Activated CD4-positive, alpha-beta memory T cell treated with anti-CD3 and anti-CD28 coated beads, Interleukin-2, amount 10 ng/mL, durations not matched to agents 7 days and 5 days (primary cell): ENCODE measurements around the gene AUNIP. TPM values are rescaled to one million over a fixed set of nuclear protein-coding genes. Genes with fewer than 3 reads are reported as not detected.

Experiments
- CTCF ChIA-PET: fragments of 350-600 bp; sonication (Branson Sonifier 250); formaldehyde crosslinking; loops from one replicate; lab custom pipeline; 2021; ENCODE audit warnings: antibody characterized with exemption, inconsistent platforms; lab: Charles Lee
- POLR2A ChIA-PET: fragments of 350-600 bp; sonication (Branson Sonifier 250); formaldehyde crosslinking; loops from one replicate; lab custom pipeline; 2021; ENCODE audit warnings: antibody characterized with exemption; lab: Charles Lee
- DNase-seq: peaks from one replicate; pipeline ENCODE4 v3.0.0-alpha.2; 2020
- H3K27ac Mint-ChIP-seq: one replicate; pipeline ENCODE4 v1.8.0; 2021; ENCODE audit warnings: mild to moderate bottlenecking, mixed read lengths
- H3K27me3 Mint-ChIP-seq: one replicate; pipeline ENCODE4 v1.8.0; 2021; ENCODE audit warnings: mixed read lengths
- H3K36me3 Mint-ChIP-seq: one replicate; pipeline ENCODE4 v1.8.0; 2021; ENCODE audit warnings: low read depth, mixed read lengths
- H3K4me1 Mint-ChIP-seq: one replicate; pipeline ENCODE4 v1.8.0; 2021; ENCODE audit warnings: mixed read lengths
- H3K4me3 Mint-ChIP-seq: one replicate; pipeline ENCODE4 v1.8.0; 2021; ENCODE audit warnings: mild to moderate bottlenecking, mixed read lengths
- H3K9me3 Mint-ChIP-seq: one replicate; pipeline ENCODE4 v1.8.0; 2021; ENCODE audit warnings: mixed read lengths
- total RNA-seq, 2 experiments: library from RNA; stranded (reverse); gene quantifications; one replicate each; pipeline ENCODE4 v1.2.3, GENCODE V29; 2021

AUNIP gene
- total RNA-seq, 2 experiments from 2014 or later: 5.2 to 5.4 TPM

- H3K36me3 Mint-ChIP-seq: no peaks in the 10 kb centered on the region
- no peak overlapping the region for H3K4me3 Mint-ChIP-seq
- peaks cover 3% of the 10 kb centered on the region for H3K27me3 Mint-ChIP-seq
- H3K27ac Mint-ChIP-seq: no peak overlapping the region
- no peaks in the 10 kb centered on the region for H3K9me3 Mint-ChIP-seq
- H3K4me1 Mint-ChIP-seq: no peaks in the 10 kb centered on the region
- ChIA-PET CTCF (no interaction called here), POLR2A (interaction anchor here (1.2 kb wide), 1 partner anchor 240 kb away, joined by 3 read pairs; no protein-coding TSS in a partner anchor)
- DNase-seq: no peak
Measured at GRCh38 chr1:25790472-25790871, 68.8 kb downstream of the AUNIP start.

GRCh38 chr1:25787760-25788166, 71.5 kb downstream of the AUNIP start:
- Mint-ChIP-seq H3K4me1 (no peaks in the 10 kb centered on the region), H3K9me3 (no peaks in the 10 kb centered on the region), H3K4me3 (no peak overlapping the region), H3K27me3 (no peaks in the 10 kb centered on the region), H3K27ac (no peak overlapping the region), H3K36me3 (no peaks in the 10 kb centered on the region)
- DNase-seq: no peak
- CTCF ChIA-PET: interaction anchor here (1.0 to 1.2 kb wide), 3 partner anchors 10 to 215 kb away, joined by 3 to 4 read pairs (median 3); no protein-coding TSS in a partner anchor
- POLR2A ChIA-PET: no interaction called here

- ChIA-PET CTCF (interaction anchor here (1.0 to 1.2 kb wide), 3 partner anchors 11 to 215 kb away, joined by 3 to 4 read pairs (median 3); no protein-coding TSS in a partner anchor), POLR2A (no interaction called here)
- DNase-seq: no peak
- no peaks in the 10 kb centered on the region for H3K4me1 Mint-ChIP-seq
- no peak overlapping the region for H3K27ac Mint-ChIP-seq
- H3K4me3 Mint-ChIP-seq: no peak overlapping the region
- H3K36me3 Mint-ChIP-seq: no peaks in the 10 kb centered on the region
- no peaks in the 10 kb centered on the region for H3K9me3 Mint-ChIP-seq
- no peaks in the 10 kb centered on the region for H3K27me3 Mint-ChIP-seq
Measured at GRCh38 chr1:25786887-25787759, 72.1 kb downstream of the AUNIP start.

- ChIA-PET POLR2A (no interaction called here), CTCF (no interaction called here)
- Mint-ChIP-seq H3K27ac (no peak overlapping the region), H3K36me3 (no peaks in the 10 kb centered on the region), H3K4me3 (no peak overlapping the region), H3K9me3 (no peaks in the 10 kb centered on the region), H3K27me3 (no peaks in the 10 kb centered on the region), H3K4me1 (no peaks in the 10 kb centered on the region)
- DNase-seq: no peak
Measured at GRCh38 chr1:25785333-25786067, 73.8 kb downstream of the AUNIP start.

- DNase-seq: no peak
- no peaks in the 10 kb centered on the region for H3K9me3 Mint-ChIP-seq
- POLR2A ChIA-PET: no interaction called here
- no peaks in the 10 kb centered on the region for H3K27me3 Mint-ChIP-seq
- CTCF ChIA-PET: no interaction called here
- H3K27ac Mint-ChIP-seq: no peak overlapping the region
- no peaks in the 10 kb centered on the region for H3K4me1 Mint-ChIP-seq
- no peak overlapping the region for H3K4me3 Mint-ChIP-seq
- H3K36me3 Mint-ChIP-seq: no peaks in the 10 kb centered on the region
Measured at GRCh38 chr1:25784575-25785051, 74.6 kb downstream of the AUNIP start.

Other genes with a start within 250 kb of the AUNIP start
- 10 to 100 TPM; 22.3 to 24.1 TPM for gene MAN1C1, start 242.7 kb downstream of the AUNIP start, total RNA-seq
- gene SELENON, start 59.3 kb downstream of the AUNIP start, total RNA-seq: 1 to 10 TPM; 5.9 to 6.0 TPM
- gene MTFR1L, start 39.5 kb downstream of the AUNIP start, total RNA-seq: 10 to 100 TPM; 36.6 to 37.7 TPM
- 1 to 10 TPM; 1.4 TPM for gene PAQR7, start 16.3 kb upstream of the AUNIP start, total RNA-seq
- gene STMN1, start 47.0 kb upstream of the AUNIP start, total RNA-seq: 100 to 1,000 TPM; 610 to 616 TPM
- gene PAFAH2, start 138.6 kb upstream of the AUNIP start, total RNA-seq: 10 to 100 TPM in 1 of 2 experiments, 1 to 10 TPM in 1; 9.4 to 10.1 TPM
- gene EXTL1, start 162.3 kb upstream of the AUNIP start, total RNA-seq: not detected
- gene SLC30A2, start 186.7 kb upstream of the AUNIP start, total RNA-seq: not detected
- under 1 TPM; 0.25 to 0.33 TPM for gene TRIM63, start 208.2 kb upstream of the AUNIP start, total RNA-seq